GM18909 (cell line): ENCODE results near the gene SAE1.

Experiments
- ATAC-seq: cut with Tn5 transposase; IDR thresholded peaks from one replicate; pipeline ENCODE4 v1.9.1; 2021; ENCODE audit warnings: mild to moderate bottlenecking; ENCODE audit not compliant: unreplicated experiment, poor library complexity

SAE1 gene

GRCh38 chr19:47257411-47258169, 127.0 kb downstream of the SAE1 start:
- ATAC-seq: peak; percentile 2

- ATAC-seq: no peak
Measured at GRCh38 chr19:47258434-47258833, 127.8 kb downstream of the SAE1 start.

DNA sequence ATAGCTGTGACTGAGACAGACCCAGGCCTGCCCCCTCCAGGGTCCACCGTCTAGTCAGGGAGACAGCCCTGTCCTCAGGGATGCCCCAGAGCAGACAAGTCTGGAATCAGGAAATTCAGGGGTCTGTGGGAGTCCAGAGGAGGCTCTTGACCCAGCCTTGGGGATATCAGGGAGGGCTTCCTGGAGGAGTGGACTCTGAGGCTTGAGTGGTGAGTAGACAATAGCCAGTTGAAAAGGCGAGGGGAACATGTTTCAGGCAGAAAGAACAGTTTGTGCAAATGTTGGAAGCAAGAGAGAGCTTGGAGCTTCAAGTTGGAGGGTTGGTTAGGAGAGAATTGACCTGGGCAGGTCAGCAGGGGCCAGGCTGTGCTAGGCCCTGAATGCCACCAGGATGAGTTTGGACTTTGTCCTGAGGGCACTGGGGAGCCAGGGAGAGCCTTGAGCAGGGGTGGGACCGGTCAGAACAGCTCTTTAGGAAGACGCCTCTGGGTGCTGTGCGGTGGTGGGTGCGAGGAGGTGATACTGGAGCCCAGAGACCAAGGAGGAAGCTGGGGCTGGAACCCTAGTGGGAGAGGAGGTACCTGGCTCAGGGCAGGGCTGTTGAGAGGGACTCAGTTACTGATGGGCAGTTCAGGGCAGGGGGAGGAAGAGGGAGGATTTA, 128.4 kb downstream of the SAE1 start:
- ATAC-seq: no peak
